Inflammatory macrophage (primary cell): Measurements from ENCODE around the gene FAM118B.
"Not testable (repeated sequence)": the region's sequence is repeated elsewhere in the genome, so short reads cannot be mapped to it uniquely, and the experiment has no call there.

ENCODE experiments used
- DNase-seq, 2 donors: peaks; one replicate each; pipeline ENCODE4 v3.0.0-alpha.2; 2020 to 2022

Gene FAM118B

GRCh38 chr11:126219547-126219946 is 8.0 kb downstream of the FAM118B start:
- no peak for DNase-seq

GRCh38 chr11:126224647-126225294 is 13.2 kb downstream of the FAM118B start:
- no peak for DNase-seq

DNA sequence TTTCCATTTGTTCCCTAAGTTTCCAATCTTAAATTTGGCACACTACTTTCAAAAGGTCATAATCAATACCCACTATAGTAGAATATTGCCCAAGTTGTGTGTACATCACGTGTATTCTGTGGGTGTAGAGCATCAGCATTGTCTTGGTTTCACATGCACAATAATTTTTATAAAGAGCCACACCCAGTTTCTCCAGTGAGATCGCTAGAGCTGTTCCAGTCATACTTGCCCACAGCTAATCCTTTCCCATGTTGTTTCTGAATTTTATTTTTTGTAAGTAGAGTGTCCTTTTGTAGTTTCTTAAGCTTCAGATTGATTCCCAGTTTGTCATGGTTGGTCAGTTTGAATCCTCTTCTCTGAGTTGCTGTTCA is 13.7 kb downstream of the FAM118B start:
- DNase-seq, result no peak

GRCh38 chr11:126226334-126227084 is 14.9 kb downstream of the FAM118B start:
- no peak for DNase-seq

DNA sequence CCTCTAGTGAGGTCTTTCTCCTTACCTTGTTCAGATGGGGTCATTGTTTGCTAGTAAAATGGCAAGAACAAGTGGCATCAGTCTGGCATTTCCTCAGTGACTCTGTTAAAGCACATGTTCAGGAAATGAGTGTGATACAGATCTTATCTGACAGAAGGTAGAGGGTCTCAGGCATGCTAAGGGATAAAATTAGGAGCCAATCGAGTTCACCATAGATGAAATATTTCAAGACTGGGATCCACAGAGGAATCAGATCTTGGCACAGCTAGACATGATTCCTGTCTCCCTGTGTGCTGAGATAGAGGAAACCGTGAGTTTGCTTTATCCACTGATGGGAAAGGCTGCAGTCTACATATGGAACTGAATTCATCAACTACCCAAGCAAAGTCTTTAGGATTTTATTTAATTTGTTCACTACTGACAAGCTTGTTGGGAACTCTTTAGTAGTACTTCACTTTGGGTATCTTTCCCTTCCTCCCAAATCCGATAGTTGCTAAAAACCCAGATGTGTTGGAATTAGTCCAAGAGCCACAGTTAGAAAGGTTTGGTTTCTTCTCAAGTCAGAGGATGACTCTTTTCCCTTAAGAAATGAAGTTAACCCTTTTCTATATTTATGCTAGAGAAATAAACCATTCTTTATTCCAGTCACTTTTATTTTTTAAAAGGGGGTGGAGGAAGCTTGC is 18.4 kb downstream of the FAM118B start:
- no peak for DNase-seq

DNA sequence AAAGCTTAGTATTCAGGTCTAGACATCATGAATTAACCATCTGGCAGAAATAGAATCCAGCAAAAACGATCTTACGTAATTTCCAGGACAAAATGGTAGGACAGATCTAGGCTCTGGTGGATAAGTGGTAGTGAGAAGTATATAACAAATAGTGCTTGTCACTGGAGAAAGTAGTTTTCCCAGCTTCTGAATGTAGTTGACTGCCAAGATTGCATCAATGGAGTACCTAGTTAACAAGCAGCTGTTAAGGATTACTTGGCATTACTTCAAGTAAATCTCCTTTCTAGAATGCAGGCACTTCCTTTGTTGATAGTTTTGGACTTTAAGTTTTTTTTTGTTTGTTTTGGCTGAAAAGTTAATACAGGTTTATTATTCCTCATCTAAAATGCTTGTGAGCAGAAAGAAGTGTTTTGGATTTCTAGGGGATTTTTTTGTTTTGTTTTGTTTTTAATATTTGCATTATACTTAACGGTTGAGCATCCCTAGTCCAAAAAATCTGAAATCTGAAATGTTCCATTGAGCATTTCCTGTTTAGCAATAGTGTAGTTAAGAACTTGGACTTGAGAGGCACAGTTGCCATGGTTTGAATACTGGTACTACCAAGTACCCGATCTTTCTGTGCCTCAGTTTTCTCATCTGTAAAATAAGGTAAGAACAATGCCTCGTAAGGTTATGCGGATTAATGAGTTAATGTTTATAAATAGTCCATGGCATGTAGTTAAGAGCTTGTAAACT is 20.3 kb downstream of the FAM118B start:
- DNase-seq, result no peak

- DNase-seq, result no peak
Observed at GRCh38 chr11:126232683-126233082, 21.1 kb downstream of the FAM118B start.

- no peak for DNase-seq
Observed at GRCh38 chr11:126233391-126233790, 21.8 kb downstream of the FAM118B start.

DNA sequence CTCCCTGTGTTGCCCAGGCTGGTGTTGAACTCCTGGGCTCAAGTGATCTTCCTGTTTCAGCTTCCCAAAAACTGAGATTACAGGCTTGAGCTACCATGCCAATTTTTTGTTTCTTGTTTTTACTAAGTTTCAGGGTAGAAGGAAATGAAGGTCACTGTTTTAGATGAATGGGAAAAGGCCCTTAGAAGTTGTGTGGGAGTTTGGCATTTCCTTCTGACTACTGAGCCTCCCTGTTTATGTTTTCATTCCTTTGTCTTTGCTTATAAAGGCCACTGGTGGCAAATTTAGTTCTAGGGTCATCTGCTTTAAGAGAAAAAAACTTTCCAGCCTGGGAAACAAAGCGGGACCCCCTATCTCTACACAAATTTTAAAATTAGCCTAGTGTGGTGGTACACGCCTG is 35.1 kb downstream of the FAM118B start:
- DNase-seq, result peak in 1 of 2 donors; percentile 5

GRCh38 chr11:126253265-126253664 is 41.7 kb downstream of the FAM118B start:
- DNase-seq, result no peak

GRCh38 chr11:126254819-126255218 is 43.2 kb downstream of the FAM118B start:
- no peak for DNase-seq

DNA sequence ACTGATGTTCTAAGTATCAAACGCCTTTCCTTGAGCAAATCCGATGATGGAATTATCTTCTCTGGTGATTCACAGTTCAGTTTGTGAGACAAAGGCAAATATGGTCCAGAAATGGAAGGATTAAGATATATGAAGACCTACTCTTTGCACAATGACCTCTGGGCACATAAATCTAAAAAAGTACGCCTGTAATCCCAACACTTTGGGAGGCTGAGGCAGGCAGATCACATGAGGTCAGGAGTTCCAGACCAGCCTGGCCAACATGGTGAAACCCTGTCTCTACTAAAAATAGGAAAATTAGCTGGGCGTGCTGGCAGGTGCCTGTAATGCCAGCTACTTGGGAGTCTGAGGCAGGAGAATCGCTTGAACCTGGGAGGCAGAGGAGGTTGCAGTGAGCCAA is 43.9 kb downstream of the FAM118B start:
- not testable (repeated sequence) for DNase-seq

DNA sequence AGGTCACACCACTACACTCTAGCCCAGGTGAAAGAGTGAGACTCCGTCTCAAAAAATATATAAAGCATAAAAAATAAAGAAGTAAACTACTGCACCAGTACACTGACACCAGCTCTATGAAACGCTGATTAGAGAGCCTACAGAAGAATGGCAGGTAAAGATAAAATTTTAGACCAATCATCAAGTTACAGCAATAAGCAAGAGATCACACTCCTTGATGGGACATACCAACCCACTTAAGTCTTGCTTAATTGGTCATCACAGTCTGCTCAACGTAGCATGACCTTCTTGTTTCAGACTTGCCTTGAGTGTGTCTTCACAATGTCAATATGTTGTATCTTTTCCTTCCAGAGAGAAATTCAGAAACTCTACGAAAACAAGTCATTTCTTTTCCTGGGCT is 44.6 kb downstream of the FAM118B start:
- DNase-seq, result no peak

GRCh38 chr11:126257144-126257543 is 45.6 kb downstream of the FAM118B start:
- DNase-seq, result no peak

DNA sequence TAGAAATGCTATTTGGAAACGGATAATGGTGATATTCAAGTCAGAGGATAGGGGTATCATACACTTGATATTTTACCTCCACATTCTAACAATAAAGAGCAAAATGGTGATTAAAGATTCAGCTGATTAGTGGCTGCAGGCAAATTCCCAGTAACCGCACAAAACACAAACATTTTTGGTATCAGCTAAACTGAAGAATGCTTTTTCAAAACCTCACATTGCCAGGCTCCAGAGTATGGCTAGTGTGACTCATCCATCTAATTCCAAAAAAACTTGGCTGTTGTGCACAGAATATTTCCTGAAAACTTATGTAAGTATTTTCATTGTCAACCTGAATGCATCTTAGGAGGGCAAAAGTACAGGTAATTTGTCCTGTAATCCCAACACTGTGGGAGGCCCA is 46.2 kb downstream of the FAM118B start:
- no peak for DNase-seq

GRCh38 chr11:126262216-126262615 is 50.6 kb downstream of the FAM118B start:
- no peak for DNase-seq

DNA sequence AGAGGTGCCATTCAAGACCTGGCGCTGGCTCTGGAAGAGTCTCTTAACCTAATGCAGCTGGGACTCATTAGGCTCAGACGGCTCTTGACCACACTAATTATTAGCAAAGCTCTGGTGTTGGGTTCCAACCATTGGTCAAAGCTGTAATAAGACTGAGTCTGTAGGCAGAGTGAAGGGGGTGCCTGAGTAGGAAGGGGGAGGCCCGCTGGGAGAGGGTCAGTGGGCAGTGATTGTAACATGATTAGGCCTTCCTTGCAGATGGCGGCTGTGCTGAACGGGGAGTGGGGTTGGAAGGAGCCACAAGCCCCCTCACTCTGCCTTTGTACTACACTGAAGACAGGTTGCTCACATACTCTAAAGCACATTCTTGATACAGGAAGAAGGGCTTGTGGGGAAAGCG is 51.9 kb downstream of the FAM118B start:
- DNase-seq, result no peak

DNA sequence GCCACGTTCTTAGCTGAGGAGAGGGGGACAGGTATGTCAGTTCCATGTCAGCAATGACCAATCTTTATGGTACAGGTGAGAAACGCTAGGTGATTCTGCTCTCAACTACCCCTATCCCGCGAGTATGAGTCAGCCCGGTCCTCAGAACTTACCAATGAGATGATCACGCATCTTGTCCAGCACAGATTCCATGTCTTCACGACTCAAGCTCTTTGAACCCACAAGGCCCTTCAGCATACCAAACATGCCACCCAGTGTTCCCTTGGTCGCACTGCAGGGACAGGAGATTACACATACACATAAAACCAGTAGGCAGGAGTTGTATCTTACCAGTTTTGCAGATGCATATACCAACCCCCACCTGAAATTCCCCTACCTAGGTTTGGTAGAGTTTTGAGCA is 54.2 kb downstream of the FAM118B start:
- no peak for DNase-seq

DNA sequence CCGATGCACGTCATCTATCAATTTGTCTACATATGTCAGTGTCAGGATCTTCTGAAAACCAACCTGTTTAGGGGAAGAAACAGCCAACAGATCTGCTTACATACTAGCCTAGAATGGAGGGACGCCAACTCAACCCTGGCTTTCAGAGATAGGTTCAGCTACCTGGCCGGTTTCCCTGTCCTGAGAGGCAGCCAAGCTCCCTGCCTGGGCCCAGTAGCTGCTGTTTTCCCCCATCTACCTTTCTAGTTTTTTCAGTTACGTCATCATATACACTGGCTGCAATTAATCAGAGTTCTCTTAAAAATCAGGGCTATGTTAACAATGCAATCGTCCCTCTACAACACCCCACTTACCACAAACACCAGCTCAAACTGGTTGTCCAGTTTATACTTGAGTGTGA is 56.1 kb downstream of the FAM118B start:
- no peak for DNase-seq

- DNase-seq, result no peak
Observed at GRCh38 chr11:126268361-126268707, 56.8 kb downstream of the FAM118B start.

DNA sequence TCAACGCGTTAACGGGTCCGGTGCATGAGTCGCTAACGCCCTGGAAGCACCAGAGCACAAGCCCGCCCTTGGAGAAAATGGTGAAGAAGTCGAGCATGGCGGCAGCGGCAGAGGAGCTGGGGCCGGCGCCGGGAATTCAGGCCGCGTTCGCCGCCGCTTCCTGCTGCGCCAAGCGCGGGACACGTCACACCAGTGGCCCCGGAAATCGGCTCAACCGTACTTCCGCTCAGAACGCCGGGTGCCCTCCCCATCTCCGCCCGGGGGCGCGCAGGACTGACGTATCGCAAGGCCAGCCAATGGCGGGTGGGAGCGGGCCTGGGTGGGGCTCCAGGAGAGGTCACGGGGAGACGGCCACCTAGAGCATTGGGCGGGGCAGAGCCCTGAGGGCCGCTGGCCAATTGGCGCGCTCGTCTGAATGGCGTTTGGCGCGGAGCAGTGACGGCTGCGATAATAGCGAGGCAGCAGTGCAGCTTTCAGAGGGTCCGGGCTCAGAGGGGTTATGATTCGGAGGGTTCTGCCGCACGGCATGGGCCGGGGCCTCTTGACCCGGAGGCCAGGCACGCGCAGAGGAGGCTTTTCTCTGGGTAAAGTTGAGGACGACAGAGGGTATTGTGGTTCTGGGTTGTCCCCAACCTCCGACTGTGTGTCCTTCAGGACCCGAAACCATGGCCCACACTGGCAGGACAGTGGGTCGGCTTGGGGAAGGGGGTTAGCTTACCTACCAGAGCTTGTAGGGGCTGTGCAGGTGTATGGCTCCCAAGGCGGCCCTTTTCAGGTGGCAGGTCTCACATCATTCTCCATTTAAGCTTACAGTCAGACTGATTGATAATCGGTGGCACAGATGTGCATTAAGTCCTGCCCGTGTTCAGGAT is 57.4 kb downstream of the FAM118B start, which contains the start of the genes FOXRED1 and SRPRA:
Gene FOXRED1, plus strand, starts transcription at position 447 of the 872 bp plus-strand sequence. Its CDS starts 53 bp downstream, at position 500.
Gene SRPRA, minus strand, starts transcription at position 188 of the 872 bp plus-strand sequence. Its CDS starts 91 bp downstream, at position 97.
- peak; percentile 99 to 100 for DNase-seq

- no peak for DNase-seq
Observed at GRCh38 chr11:126277322-126277721, 65.7 kb downstream of the FAM118B start.
